Measurements from ENCODE around the gene PLAC9.

DNA sequence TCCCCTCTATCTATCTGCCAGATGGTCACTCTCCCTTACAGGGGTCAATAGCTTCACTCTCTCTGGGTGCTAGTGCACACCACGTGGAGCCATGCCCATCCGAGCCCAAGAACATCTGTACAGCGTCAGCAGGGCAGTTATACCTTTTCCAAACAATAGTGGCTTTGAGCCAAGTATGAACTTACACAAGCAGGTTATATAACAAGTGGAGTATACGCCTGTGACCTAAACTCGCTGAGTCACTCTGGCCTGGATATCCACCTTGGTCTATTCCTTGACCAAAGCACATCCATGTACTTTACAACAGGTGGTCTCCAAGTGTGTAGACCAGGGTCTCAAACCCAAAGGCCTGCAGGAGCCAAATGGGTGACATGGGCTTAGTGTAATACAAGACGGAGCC, 20.3 kb downstream of the PLAC9 start:
- TF ChIP-seq, protein P1, sequence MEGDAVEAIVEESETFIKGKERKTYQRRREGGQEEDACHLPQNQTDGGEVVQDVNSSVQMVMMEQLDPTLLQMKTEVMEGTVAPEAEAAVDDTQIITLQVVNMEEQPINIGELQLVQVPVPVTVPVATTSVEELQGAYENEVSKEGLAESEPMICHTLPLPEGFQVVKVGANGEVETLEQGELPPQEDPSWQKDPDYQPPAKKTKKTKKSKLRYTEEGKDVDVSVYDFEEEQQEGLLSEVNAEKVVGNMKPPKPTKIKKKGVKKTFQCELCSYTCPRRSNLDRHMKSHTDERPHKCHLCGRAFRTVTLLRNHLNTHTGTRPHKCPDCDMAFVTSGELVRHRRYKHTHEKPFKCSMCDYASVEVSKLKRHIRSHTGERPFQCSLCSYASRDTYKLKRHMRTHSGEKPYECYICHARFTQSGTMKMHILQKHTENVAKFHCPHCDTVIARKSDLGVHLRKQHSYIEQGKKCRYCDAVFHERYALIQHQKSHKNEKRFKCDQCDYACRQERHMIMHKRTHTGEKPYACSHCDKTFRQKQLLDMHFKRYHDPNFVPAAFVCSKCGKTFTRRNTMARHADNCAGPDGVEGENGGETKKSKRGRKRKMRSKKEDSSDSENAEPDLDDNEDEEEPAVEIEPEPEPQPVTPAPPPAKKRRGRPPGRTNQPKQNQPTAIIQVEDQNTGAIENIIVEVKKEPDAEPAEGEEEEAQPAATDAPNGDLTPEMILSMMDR (IDR thresholded peaks at IDR 0.05): no peak
- TF ChIP-seq EZH2 (IDR thresholded peaks at IDR 0.05): no peak

Measured in neural progenitor cell (in vitro differentiated cells).